ENCODE measurements around the gene CDK13.

DNA sequence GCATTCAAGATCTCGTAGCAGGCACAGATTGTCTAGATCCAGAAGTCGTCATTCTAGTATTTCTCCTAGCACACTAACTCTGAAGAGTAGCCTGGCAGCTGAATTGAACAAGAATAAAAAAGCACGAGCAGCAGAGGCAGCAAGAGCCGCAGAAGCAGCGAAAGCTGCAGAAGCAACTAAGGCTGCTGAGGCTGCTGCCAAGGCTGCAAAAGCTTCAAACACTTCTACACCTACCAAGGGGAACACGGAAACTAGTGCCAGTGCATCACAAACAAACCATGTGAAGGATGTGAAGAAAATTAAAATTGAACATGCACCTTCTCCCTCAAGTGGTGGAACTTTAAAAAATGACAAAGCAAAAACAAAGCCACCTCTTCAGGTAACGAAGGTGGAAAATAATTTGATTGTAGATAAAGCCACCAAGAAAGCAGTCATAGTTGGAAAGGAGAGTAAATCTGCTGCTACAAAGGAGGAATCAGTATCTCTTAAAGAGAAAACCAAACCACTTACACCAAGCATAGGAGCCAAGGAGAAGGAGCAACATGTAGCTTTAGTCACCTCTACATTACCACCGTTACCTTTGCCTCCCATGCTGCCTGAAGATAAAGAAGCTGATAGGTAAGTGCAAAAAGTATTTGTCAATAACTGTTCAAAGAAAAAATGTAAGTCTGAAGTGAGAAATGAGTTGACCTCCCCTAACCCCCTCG, 37.7 kb downstream of the CDK13 start:
- TF ChIP-seq, protein P1, sequence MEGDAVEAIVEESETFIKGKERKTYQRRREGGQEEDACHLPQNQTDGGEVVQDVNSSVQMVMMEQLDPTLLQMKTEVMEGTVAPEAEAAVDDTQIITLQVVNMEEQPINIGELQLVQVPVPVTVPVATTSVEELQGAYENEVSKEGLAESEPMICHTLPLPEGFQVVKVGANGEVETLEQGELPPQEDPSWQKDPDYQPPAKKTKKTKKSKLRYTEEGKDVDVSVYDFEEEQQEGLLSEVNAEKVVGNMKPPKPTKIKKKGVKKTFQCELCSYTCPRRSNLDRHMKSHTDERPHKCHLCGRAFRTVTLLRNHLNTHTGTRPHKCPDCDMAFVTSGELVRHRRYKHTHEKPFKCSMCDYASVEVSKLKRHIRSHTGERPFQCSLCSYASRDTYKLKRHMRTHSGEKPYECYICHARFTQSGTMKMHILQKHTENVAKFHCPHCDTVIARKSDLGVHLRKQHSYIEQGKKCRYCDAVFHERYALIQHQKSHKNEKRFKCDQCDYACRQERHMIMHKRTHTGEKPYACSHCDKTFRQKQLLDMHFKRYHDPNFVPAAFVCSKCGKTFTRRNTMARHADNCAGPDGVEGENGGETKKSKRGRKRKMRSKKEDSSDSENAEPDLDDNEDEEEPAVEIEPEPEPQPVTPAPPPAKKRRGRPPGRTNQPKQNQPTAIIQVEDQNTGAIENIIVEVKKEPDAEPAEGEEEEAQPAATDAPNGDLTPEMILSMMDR (IDR thresholded peaks at IDR 0.05) = no peak
- TF ChIP-seq POLR2A (IDR thresholded peaks at IDR 0.05) (no peak), POLR2AphosphoS5 (IDR thresholded peaks at IDR 0.05) (no peak)

Measured in breast epithelium (tissue), 3 donors.